Heart right ventricle (tissue), 16 donors: ENCODE data around the gene CDCP1. TPM values are rescaled to one million over a fixed set of nuclear protein-coding genes. Genes with fewer than 3 reads are reported as not detected.
A peak's percentile ranks its signal among the peaks of the same experiment; 100 is the strongest.

Experiments
- ATAC-seq, 8 donors: fragments of 200-7000 bp; cut with Tn5 transposase; one replicate each; pipeline ENCODE4 v1.9.1; 2020; ENCODE audit warnings: mild to moderate bottlenecking in 8 of 8, moderate library complexity in 8 of 8, moderate number of reproducible peaks in 1 of 8
- DNase-seq, 2 donors: peaks; one replicate each; pipeline ENCODE4 v3.0.0-alpha.2; 2020
- H3K27ac ChIP-seq, 10 donors: fragments of 200-600 bp; sonication (generic) in 2 of 10; one replicate each; pipeline versions ENCODE4 v1.5.0 to v1.8.0; 2020 to 2022; ENCODE audit warnings: mild to moderate bottlenecking in 3 of 10
- H3K27me3 ChIP-seq, 7 donors: fragments of 200-600 bp; one replicate each; pipeline ENCODE4 v1.8.0; 2021 to 2022; ENCODE audit warnings: mild to moderate bottlenecking in 2 of 7
- H3K36me3 ChIP-seq, 9 donors: fragments of 200-600 bp; sonication (generic) in 1 of 9; one replicate each; pipeline versions ENCODE4 v1.5.0 to v1.8.0; 2020 to 2022; ENCODE audit warnings: mild to moderate bottlenecking in 2 of 9
- H3K4me1 ChIP-seq, 9 donors: fragments of 200-600 bp; sonication (generic) in 1 of 9; one replicate each; pipeline versions ENCODE4 v1.5.0 to v1.8.0; 2020 to 2022; ENCODE audit warnings: mild to moderate bottlenecking in 4 of 9
- H3K4me3 ChIP-seq, 10 donors: fragments of 200-600 bp; sonication (generic) in 2 of 10; one replicate each; pipeline versions ENCODE4 v1.5.0 to v1.8.0; 2020 to 2022; ENCODE audit warnings: mild to moderate bottlenecking in 7 of 10, moderate library complexity in 2 of 10
- H3K9me3 ChIP-seq, 11 donors: fragments of 200-600 bp in 10 of 11; sonication (generic) in 2 of 11; one replicate each; pipeline versions ENCODE4 v1.5.0 to v1.8.0; 2013 to 2022; ENCODE audit warnings: mild to moderate bottlenecking in 2 of 11, control low read depth in 1 of 11, moderate library complexity in 1 of 11
- WGBS, 2 donors: extraction: QIAGEN DNeasy Blood & Tissue Kit; methylation state at CpG; one replicate each; pipeline ENCODE4 v1.1.7; 2013; ENCODE audit warnings: inconsistent platforms in 1 of 2; 5-methylcytosine and 5-hydroxymethylcytosine counted together
- intact Hi-C, 10 donors: fragments of 100-400 bp; cut with DNase I; formaldehyde crosslinking; loops; one replicate each; pipeline versions ENCODE4 v1.11.1 to v1.14.2; 2022
- polyA plus RNA-seq, 2 donors: library from polyadenylated mRNA; stranded (reverse); fragments of 200-250 nt; gene quantifications; one replicate each; pipeline ENCODE4 v1.2.3, GENCODE V29; 2013
- total RNA-seq, 10 donors: library from RNA; stranded (reverse); fragmentation: NEBNext Ultra II Directional in 3 of 10; extraction: Animal tissue kit (Norgen Biotek cat#: 25700) in 3 of 10; gene quantifications; one replicate each; pipeline versions ENCODE4 v1.2.1 to v1.2.4, GENCODE V29; 2021 to 2023
- TF ChIP-seq, protein P1 (sequence below), 9 donors: fragments of 200-600 bp; sonication (generic) in 2 of 9; IDR thresholded peaks; one replicate each; pipeline versions ENCODE4 v1.5.0 to v1.8.0; 2021 to 2022; ENCODE audit warnings: antibody characterized with exemption in 9 of 9, mild to moderate bottlenecking in 5 of 9, moderate library complexity in 1 of 9
- donor health status: Arrhythmogenic right ventricular cardiomyopathy.
- donor health status: ischemic (EF 13 %, LVEDD 7.1; RV severe dilation, severe dysfunction).
- donor health status: healthy with polysubstance abuse.
- donor health status: DM: no; HTN: yes; CAD: no.
- donor health status: DM: no; HTN: no; CAD: no.
- donor health status: ischemic (EF 25% LVEDD 6.9; RV normal size, moderate dysfunction).
- donor health status: ischemic (EF 25% LVEDD 5.7; RV mildly dilated, moderate dysfunction).
- donor health status: healthy.
- donor health status: DM: yes; HTN: yes; CAD: no.
- donor health status: Ischemic cardiomyopathy.
- donor health status: ischemic (EF 35%, LVEDD 5.7; RV mildly dilated, moderate dysfunction).
- donor health status: nonischemic (EF 11% LVEDD 7.7; RV severe dilation, severe dysfunction).
- donor health status: DM: yes; HTN: yes; CAD: no.
- donor health status: PGD.
- donor health status: ischemic (EF 29% LVEDD 5.4; RV normal size, mild dysfunction).
- donor health status: nonischemic (EF 23%, LVEDD 6.1; RV moderate dilation, normal function).

Gene CDCP1
- total and polyA plus RNA-seq, 12 donors: 0.15 to 2.8 (median 0.27) TPM

DNA sequence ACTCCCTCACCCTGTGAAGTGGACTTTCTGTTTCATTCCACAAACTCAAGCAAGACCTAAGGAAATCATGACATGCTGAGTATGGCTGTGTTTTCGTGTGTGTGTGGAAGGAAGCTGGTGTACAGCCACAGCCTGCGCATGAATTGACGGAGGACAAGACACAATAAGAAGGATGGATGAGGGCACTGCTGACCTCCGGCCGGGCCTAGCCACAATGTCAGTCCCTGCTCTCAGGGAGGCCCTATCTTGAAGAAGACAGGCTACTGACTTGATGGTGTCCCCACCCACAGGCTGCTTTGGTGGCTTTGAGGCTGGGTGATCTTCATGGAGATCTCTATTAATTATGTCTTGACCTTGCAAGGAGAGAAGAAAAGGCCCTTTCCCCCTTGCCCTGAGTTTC is 39.3 kb upstream of the CDCP1 start:
- Histone ChIP-seq H3K4me3 (no peak overlapping the region), H3K27me3 (peaks cover 0 to 4% (median 0%) of the 10 kb centered on the region in 7 donors), H3K27ac (no peak overlapping the region), H3K9me3 (no peaks in the 10 kb centered on the region), H3K4me1 (peaks cover 0 to 5% (median 0%) of the 10 kb centered on the region in 9 donors), H3K36me3 (no peaks in the 10 kb centered on the region)
- intact Hi-C loops: no loop called here
- ATAC-seq (no peak), DNase-seq (no peak)
- TF ChIP-seq, protein P1, sequence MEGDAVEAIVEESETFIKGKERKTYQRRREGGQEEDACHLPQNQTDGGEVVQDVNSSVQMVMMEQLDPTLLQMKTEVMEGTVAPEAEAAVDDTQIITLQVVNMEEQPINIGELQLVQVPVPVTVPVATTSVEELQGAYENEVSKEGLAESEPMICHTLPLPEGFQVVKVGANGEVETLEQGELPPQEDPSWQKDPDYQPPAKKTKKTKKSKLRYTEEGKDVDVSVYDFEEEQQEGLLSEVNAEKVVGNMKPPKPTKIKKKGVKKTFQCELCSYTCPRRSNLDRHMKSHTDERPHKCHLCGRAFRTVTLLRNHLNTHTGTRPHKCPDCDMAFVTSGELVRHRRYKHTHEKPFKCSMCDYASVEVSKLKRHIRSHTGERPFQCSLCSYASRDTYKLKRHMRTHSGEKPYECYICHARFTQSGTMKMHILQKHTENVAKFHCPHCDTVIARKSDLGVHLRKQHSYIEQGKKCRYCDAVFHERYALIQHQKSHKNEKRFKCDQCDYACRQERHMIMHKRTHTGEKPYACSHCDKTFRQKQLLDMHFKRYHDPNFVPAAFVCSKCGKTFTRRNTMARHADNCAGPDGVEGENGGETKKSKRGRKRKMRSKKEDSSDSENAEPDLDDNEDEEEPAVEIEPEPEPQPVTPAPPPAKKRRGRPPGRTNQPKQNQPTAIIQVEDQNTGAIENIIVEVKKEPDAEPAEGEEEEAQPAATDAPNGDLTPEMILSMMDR (IDR thresholded peaks at IDR 0.05): no peak
- WGBS, 2 donors: 83 to 86% methylated on average over 5 of the region's 5 CpGs

DNA sequence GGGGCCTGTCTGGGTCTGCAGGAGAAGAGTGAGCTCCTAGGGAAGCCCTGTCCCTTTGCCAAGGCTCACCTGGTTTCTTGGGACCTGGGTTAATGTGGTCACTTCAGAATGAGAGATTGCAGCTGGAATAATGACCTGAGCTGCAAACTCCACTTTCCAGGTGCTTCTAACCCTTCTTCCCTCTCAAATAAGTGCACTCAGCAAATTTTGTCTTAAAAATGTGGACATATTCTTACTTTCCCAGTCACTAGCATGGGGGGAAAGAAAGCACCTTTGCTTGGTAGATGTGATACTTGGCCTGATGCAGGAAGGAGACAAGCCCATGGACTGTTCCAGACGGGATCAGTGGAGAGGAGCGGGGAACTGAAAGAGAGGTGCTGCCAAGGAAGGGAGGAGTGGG is 38.9 kb upstream of the CDCP1 start:
- Histone ChIP-seq H3K36me3 (no peaks in the 10 kb centered on the region), H3K27ac (no peak overlapping the region), H3K4me1 (peaks cover 0 to 5% (median 0%) of the 10 kb centered on the region in 9 donors), H3K27me3 (peaks cover 0 to 6% (median 0%) of the 10 kb centered on the region in 7 donors), H3K4me3 (no peak overlapping the region), H3K9me3 (no peaks in the 10 kb centered on the region)
- no peak for DNase-seq
- TF ChIP-seq, protein P1 (IDR thresholded peaks at IDR 0.05): no peak
- 86% methylated on average over 2 of the region's 2 CpGs for WGBS, 2 donors
- intact Hi-C loops: no loop called here
- no peak for ATAC-seq

DNA sequence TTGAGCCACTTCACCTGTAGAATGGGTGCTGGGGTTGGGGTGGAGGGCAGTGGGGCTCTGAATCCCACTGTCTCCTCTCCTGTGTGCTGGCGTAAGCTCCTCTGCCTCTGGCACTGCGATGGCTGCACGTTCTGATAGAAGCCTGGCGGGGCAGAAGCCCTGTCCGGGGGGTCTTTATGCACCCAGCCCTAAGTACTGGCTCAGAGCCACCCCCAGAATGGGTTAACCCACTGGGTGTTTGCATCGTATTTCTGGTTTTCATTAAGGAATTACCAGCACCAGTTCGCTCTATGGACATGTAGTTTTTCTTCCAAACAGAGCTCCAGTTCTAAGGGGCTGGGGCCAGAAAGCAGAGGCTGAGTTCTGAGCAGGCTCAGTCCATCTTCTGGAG is 37.7 kb upstream of the CDCP1 start:
- intact Hi-C loops: no loop called here
- H3K4me1 ChIP-seq: peaks cover 0 to 5% (median 0%) of the 10 kb centered on the region in 9 donors
- 84 to 91% methylated on average over 7 of the region's 7 CpGs for WGBS, 2 donors
- H3K27ac ChIP-seq: no peak overlapping the region
- ATAC-seq (no peak), DNase-seq (no peak)
- TF ChIP-seq, protein P1 (IDR thresholded peaks at IDR 0.05): no peak
- no peaks in the 10 kb centered on the region for H3K9me3 ChIP-seq
- H3K4me3 ChIP-seq: no peak overlapping the region
- no peaks in the 10 kb centered on the region for H3K36me3 ChIP-seq
- peaks cover 0 to 7% (median 0%) of the 10 kb centered on the region in 7 donors for H3K27me3 ChIP-seq

DNA sequence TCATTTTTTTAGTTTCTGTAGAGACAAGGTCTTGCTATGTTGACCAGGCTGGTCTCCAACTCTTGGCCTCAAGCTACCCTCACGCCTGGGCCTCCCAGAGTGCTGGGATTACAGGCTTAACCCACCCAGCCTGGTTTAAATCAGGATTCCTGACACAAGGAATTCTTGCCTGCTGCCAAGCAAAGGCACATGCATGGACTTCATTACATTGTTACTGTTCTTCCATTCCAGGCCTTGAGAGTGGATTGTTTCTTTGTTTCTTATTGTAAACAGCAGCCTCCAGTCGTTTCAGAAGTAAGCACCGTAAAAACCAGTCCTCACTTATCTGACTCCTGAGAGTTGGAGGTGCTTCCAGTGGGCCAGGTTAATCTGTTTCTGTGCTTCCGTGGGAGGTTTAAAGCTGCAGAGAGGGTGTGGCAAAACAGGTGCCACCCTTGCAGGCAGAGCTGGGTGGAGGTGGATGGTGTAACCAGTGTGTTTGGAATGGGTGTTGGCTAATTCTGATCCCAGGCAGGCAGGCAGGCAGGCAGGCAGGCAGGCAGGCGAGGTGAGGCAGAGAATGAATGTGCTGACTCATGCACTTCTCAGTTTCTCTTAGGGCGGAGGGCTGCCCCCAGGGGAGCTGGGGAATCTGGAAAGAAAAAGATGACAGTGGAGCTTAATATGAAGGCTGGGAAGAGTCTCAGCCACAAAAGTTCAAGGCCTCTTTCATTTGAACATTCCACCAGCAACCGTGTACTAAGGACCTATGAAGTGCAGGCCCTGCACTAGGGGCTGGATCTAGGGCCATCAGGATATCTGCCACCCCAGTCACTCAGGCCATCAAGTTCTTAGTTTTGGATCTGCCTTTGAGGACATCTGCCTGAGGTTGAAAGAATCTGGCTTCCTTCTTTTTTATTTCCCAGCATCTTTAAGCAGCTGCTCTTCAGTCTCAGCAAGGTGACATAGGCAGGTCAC is 37.0 kb upstream of the CDCP1 start:
- ATAC-seq: peak in 2 of 8 donors; percentile 20 to 43
- no peaks in the 10 kb centered on the region for H3K9me3 ChIP-seq
- peaks cover 0 to 7% (median 0%) of the 10 kb centered on the region in 7 donors for H3K27me3 ChIP-seq
- H3K36me3 ChIP-seq: no peaks in the 10 kb centered on the region
- no peak overlapping the region for H3K27ac ChIP-seq
- no peak for DNase-seq
- H3K4me1 ChIP-seq: peaks cover 0 to 5% (median 0%) of the 10 kb centered on the region in 9 donors
- WGBS, 2 donors: 50 to 51% methylated on average over 7 of the region's 7 CpGs
- TF ChIP-seq, protein P1 (IDR thresholded peaks at IDR 0.05): no peak
- no peak overlapping the region for H3K4me3 ChIP-seq
- intact Hi-C loops: no loop called here
